Measurements from ENCODE around the gene FOXP4. TPM values are rescaled to one million over a fixed set of nuclear protein-coding genes. Genes with fewer than 3 reads are reported as not detected.

FOXP4 gene
- total and polyA plus RNA-seq, 2 of the 13 experiments (the other 11 are each of a cell fraction or from before 2014, with no cell fraction given) = 11.0 to 12.4 TPM

GRCh38 chr6:41578217-41579087, 32.3 kb downstream of the FOXP4 start (continued):
- peak; percentile 82 for TF ChIP-seq ZNF574 (CRISPR knock-in tag; IDR thresholded peaks at IDR 0.05)
- TF ChIP-seq CREM (IDR thresholded peaks at IDR 0.05) = peak; percentile 93
- TF ChIP-seq CREM (CRISPR knock-in tag; IDR thresholded peaks at IDR 0.05) = no peak
- 0 out of 2 replicates have a peak, but pooled peaks have one; percentile 5 for TF ChIP-seq IRF1 (CRISPR knock-in tag; IDR thresholded peaks at IDR 0.05; ENCODE audit: low read depth)
- no peak for TF ChIP-seq CSRNP2 (CRISPR knock-in tag; conservative IDR thresholded peaks at IDR 0.05; ENCODE audit: low read depth)
- no peak for TF ChIP-seq SMARCE1 (IDR thresholded peaks at IDR 0.05; ENCODE audit: borderline replicate concordance)
- 0 out of 2 replicates have a peak, but pooled peaks have one; percentile 34 for TF ChIP-seq ZNF839 (CRISPR knock-in tag; IDR thresholded peaks at IDR 0.05; ENCODE audit: borderline replicate concordance)
- no peak for TF ChIP-seq MATR3 (CRISPR knock-in tag; IDR thresholded peaks at IDR 0.05)
- peak; percentile 80 for TF ChIP-seq FOXO1 (CRISPR knock-in tag; IDR thresholded peaks at IDR 0.05)
- TF ChIP-seq GTF2F1 (IDR thresholded peaks at IDR 0.05; ENCODE audit: low read length) = no peak
- TF ChIP-seq ZNF484 (CRISPR knock-in tag; IDR thresholded peaks at IDR 0.05; ENCODE audit: borderline replicate concordance, low read depth) = no peak
- TF ChIP-seq ISX (CRISPR knock-in tag; conservative IDR thresholded peaks at IDR 0.05) = no peak
- TF ChIP-seq ZFP37 (CRISPR knock-in tag; IDR thresholded peaks at IDR 0.05; ENCODE audit: borderline replicate concordance) = peak; percentile 50; the same call in 1 of the 2 replicates
- TF ChIP-seq ZNF441 (CRISPR knock-in tag; IDR thresholded peaks at IDR 0.05; ENCODE audit: borderline replicate concordance) = peak; percentile 55; the same call in 1 of the 2 replicates
- TF ChIP-seq NFRKB (IDR thresholded peaks at IDR 0.05) = no peak
- TF ChIP-seq RBM22 (optimal IDR thresholded peaks at IDR 0.05; ENCODE audit: low read length) = peak; percentile 10
- TF ChIP-seq KDM4B (CRISPR knock-in tag; IDR thresholded peaks at IDR 0.05) = no peak
- TF ChIP-seq FIP1L1 (IDR thresholded peaks at IDR 0.05; ENCODE audit: borderline replicate concordance, insufficient read depth, low read depth, low read length) = no peak
- peak; percentile 69; the same call in 1 of the 2 replicates for TF ChIP-seq MAZ (IDR thresholded peaks at IDR 0.05; ENCODE audit: borderline replicate concordance, low read depth, low read length)
- TF ChIP-seq MAZ (CRISPR knock-in tag; IDR thresholded peaks at IDR 0.05; ENCODE audit: low read depth) = peak; percentile 82; the same call in 1 of the 2 replicates
- no peak for TF ChIP-seq U2AF2 (IDR thresholded peaks at IDR 0.05; ENCODE audit: low read depth, low read length)
- no peak for TF ChIP-seq CAMTA2 (CRISPR knock-in tag; IDR thresholded peaks at IDR 0.05; ENCODE audit: borderline replicate concordance)
- no peak for TF ChIP-seq NFATC3 (CRISPR knock-in tag; IDR thresholded peaks at IDR 0.05)
- peak; percentile 79; the same call in 1 of the 2 replicates for TF ChIP-seq TGIF2 (CRISPR knock-in tag; IDR thresholded peaks at IDR 0.05)
- peak; percentile 82; the same call in 1 of the 2 replicates for TF ChIP-seq ZNF431 (CRISPR knock-in tag; IDR thresholded peaks at IDR 0.05; ENCODE audit: borderline replicate concordance, low read depth)
- TF ChIP-seq REL (CRISPR knock-in tag; conservative IDR thresholded peaks at IDR 0.05) = no peak

Data from HepG2 (cell line).